Mesothelial cell of epicardium (in vitro differentiated cells): ENCODE data around the gene BRK1. TPM values are rescaled to one million over a fixed set of nuclear protein-coding genes. Genes with fewer than 3 reads are reported as not detected.
A peak's percentile ranks its signal among the peaks of the same experiment; 100 is the strongest.

ENCODE experiments used
- DNase-seq, 2 experiments: peaks; one replicate each; pipeline ENCODE4 v3.0.0; 2021; ENCODE audit warnings: low spot score in 2 of 2; ENCODE audit not compliant: unreplicated experiment in 2 of 2
- H3K27ac Mint-ChIP-seq: 2 replicates; pipeline ENCODE4 v1.8.0; 2021; ENCODE audit warnings: mixed read lengths
- H3K27me3 Mint-ChIP-seq: 2 replicates; pipeline ENCODE4 v1.8.0; 2021; ENCODE audit warnings: low read depth, mixed read lengths
- H3K36me3 Mint-ChIP-seq: 2 replicates; pipeline ENCODE4 v1.8.0; 2021; ENCODE audit warnings: mixed read lengths
- H3K4me1 Mint-ChIP-seq: 2 replicates; pipeline ENCODE4 v1.8.0; 2021; ENCODE audit warnings: mixed read lengths
- H3K4me3 Mint-ChIP-seq: 2 replicates; pipeline ENCODE4 v1.8.0; 2021; ENCODE audit warnings: mild to moderate bottlenecking, moderate library complexity, mixed read lengths
- H3K9me3 Mint-ChIP-seq: 2 replicates; pipeline ENCODE4 v1.8.0; 2021; ENCODE audit warnings: mixed read lengths
- total RNA-seq: library from RNA; stranded (reverse); gene quantifications from 3 replicates; pipeline ENCODE4 v1.2.1, GENCODE V29; 2021
- TF ChIP-seq, protein P1 (sequence below): fragments of 200-600 bp; sonication (generic); IDR thresholded peaks from one replicate; pipeline ENCODE4 v1.5.0; 2021; ENCODE audit warnings: antibody characterized with exemption; ENCODE audit not compliant: unreplicated experiment

Gene BRK1
- total RNA-seq, 1 donor from 2014 or later = 121 TPM

DNA sequence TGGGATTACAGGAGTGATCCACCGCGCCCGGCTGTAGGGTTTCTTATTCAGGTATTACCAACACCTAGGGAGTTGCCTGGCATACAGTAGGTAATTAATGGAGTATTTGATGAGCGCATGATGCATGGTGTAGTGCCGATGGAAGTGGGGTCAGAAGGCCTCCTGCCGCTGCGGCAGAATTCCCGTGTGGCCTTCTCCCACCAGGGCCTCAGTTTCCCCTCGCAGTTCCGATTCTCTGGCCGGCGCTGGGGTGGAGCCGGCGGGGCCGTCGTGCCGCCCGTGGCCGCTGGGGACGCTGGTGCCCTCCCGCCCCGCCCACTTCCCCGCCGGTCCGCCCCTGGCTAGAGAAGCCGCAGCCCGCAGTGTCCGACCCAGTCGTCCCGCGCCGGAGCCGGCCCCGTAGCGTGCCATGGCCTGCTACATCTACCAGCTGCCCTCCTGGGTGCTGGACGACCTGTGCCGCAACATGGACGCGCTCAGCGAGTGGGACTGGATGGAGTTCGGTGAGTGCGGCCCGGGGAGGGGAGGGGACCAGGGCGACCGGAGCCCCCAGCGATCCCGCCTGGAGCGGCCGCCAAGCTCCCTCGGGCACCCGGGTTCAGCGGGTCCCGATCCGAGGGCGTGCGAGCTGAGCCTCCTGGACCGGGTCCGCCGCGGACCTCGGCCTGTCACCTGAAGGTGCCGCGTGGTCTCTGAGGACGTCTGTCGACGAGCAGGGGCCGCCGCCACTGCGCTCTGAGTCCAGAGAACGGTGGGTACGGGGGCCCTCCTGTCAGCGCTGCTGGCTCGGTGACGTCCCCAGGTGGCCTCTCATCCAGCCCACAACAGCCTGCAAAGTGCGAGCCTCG, 49.3 kb downstream of the BRK1 start, which contains the start of gene IRAK2:
Gene IRAK2 (plus strand): TSS at position 374 of the 848 bp plus-strand sequence. CDS start 36 bp downstream, at position 410.
- Mint-ChIP-seq H3K36me3 (peaks cover 3% of the 10 kb centered on the region), H3K27me3 (no peaks in the 10 kb centered on the region), H3K9me3 (peaks cover 13% of the 10 kb centered on the region), H3K27ac (no peak within 1 kb of the TSS), H3K4me1 (peaks cover 5% of the 10 kb centered on the region), H3K4me3 (peak within 1 kb of the TSS; percentile 72)
- TF ChIP-seq, protein P1, sequence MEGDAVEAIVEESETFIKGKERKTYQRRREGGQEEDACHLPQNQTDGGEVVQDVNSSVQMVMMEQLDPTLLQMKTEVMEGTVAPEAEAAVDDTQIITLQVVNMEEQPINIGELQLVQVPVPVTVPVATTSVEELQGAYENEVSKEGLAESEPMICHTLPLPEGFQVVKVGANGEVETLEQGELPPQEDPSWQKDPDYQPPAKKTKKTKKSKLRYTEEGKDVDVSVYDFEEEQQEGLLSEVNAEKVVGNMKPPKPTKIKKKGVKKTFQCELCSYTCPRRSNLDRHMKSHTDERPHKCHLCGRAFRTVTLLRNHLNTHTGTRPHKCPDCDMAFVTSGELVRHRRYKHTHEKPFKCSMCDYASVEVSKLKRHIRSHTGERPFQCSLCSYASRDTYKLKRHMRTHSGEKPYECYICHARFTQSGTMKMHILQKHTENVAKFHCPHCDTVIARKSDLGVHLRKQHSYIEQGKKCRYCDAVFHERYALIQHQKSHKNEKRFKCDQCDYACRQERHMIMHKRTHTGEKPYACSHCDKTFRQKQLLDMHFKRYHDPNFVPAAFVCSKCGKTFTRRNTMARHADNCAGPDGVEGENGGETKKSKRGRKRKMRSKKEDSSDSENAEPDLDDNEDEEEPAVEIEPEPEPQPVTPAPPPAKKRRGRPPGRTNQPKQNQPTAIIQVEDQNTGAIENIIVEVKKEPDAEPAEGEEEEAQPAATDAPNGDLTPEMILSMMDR = peak; percentile 84
- DNase-seq = peak; percentile 51 to 71

DNA sequence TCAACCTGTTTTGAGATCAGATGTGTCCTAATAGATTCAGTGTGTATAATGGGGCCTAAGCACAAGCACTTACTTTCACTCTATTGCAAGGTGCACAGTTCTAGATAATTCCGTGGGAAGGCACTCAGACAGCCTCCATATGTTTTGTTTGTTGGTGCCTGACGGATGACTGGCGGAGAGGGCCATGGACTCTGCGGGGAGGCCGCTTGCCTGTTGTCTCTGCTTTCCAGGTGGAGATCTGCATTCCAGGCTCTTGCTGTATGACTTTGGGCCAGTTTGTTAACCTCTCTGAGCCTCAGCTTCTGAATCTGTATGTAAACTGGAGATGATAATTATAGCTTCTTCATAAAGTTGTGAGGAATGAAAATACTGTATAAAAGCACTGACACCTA, 50.7 kb downstream of the BRK1 start:
- Mint-ChIP-seq H3K4me3 (peak overlapping the region; percentile 35), H3K27me3 (no peaks in the 10 kb centered on the region), H3K4me1 (peaks cover 1% of the 10 kb centered on the region), H3K9me3 (peaks cover 13% of the 10 kb centered on the region), H3K36me3 (peaks cover 3% of the 10 kb centered on the region), H3K27ac (no peak overlapping the region)
- DNase-seq = no peak
- TF ChIP-seq, protein P1 = no peak

DNA sequence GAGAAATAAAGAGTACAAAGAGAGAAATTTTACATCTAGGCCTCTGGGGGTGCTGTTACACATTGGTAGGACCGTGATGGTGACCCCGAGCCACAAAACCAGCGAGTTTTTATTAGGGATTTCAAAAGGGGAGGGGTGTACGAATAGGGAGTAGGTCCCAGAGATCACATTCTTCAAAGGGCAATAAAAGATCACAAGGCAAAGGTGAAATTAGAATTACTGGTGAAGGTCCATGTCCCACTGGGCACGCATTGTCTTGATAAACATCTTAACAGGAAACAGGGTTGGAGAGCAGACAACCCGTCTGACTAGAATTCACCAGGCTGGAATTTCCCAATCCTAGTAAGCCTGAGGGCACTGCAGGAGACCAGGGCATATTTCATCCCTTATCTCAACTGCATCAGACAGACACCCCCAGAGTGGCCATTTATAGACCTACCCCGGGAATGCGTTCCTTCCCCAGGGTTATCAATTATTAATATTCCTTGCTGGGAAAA, 53.6 kb downstream of the BRK1 start:
- Mint-ChIP-seq H3K4me3 (no peak overlapping the region), H3K27ac (no peak overlapping the region), H3K27me3 (no peaks in the 10 kb centered on the region), H3K36me3 (peaks cover 3% of the 10 kb centered on the region), H3K4me1 (peaks cover 1% of the 10 kb centered on the region), H3K9me3 (peaks cover 13% of the 10 kb centered on the region)
- TF ChIP-seq, protein P1 = no peak
- DNase-seq = no peak

DNA sequence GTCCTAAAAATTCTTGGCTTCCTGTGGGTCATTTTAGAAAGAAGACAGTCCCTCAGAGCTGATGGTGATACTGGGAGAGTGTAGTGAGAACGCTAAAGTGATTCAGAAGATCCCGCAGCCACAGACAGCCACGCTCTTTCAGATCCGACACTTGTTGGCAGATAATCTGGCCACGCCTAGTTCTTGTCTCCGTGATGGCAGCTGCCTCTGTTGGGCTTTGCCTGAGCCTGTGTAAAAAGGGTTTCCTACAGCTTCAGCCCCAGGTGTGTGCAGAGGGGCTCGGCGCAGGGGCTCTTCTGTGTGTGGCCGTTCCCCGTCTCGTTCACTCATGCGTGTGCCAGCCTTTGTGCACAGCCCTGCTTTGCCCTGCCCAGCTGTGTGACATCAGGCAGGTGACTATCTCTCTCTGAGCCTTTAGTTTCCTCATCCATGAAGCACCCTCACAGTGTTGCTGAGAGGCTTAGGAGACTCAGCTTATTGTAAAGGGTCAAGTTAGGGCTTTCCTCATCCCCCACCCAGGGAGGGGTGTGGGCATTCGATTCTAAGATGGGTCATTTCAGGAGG, 55.5 kb downstream of the BRK1 start:
- Mint-ChIP-seq H3K4me3 (no peak overlapping the region), H3K4me1 (peaks cover 1% of the 10 kb centered on the region), H3K27me3 (peaks cover 2% of the 10 kb centered on the region), H3K27ac (no peak overlapping the region), H3K36me3 (peaks cover 3% of the 10 kb centered on the region), H3K9me3 (peaks cover 13% of the 10 kb centered on the region)
- DNase-seq = no peak
- TF ChIP-seq, protein P1 = no peak

DNA sequence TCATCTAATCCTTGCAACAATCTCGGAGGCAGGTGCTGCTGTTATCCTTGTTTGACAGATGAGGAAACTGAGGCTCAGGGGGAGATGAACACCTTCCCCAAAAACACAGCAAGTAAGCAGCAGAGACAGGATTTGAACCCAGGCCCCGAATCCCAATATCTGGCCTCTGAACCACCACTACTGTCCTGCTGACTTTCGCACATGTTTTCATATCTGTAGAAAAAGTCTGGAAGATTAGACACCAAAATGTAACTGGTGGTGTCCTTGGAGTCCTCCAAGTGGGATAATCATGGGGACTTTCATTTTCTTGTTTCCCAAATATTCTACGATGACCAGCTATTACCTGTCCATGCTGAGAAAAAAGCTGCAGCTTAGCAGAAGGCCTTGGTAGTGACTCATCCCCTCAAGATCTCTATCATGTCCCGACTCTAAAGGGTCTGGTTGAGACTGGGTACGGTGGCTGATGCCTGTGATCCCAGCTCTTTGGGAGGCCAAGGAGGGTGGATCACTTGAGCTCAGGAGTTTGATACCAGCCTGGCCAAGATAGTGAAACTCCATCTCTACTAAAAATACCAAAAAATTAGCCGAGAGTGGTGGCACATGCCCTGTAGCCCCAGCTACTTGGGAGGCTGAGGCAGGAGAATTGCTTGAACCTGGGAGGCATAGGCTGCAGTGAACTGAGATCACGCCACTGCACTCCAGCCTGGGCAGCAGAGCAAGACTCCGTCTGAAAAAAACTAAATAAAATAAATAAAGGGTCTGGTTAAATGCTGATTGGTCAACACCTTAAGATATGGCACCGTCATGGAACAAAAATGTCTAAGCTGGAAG, 57.8 kb downstream of the BRK1 start:
- Mint-ChIP-seq H3K9me3 (peaks cover 13% of the 10 kb centered on the region), H3K36me3 (peaks cover 3% of the 10 kb centered on the region), H3K27me3 (peaks cover 2% of the 10 kb centered on the region), H3K4me3 (no peak overlapping the region), H3K27ac (no peak overlapping the region), H3K4me1 (no peaks in the 10 kb centered on the region)
- TF ChIP-seq, protein P1 = no peak
- no peak for DNase-seq
